ENCODE data around the gene NOTCH1.

DNA sequence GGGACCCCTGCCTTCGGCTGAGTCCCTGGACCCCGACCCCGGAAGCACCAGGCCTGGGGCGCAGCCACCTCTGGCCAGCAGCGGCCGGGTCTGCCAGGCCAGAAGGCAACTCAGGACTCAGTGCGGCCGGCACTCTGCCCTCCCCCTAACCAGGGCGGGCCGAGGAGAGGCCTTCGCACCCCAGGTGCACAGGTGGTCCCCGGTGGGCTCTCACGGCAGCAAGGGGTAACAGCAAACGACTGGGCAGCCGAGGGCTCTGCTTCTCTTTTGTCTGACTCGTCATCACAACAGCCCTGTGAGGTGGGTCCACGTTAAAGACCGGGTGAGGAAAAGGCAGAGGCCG, 20.7 kb upstream of the NOTCH1 start:
- TF ChIP-seq CTCF (IDR thresholded peaks at IDR 0.05; ENCODE audit: insufficient read depth, low read length, poor library complexity, severe bottlenecking) (no peak), EZH2phosphoT487 (conservative IDR thresholded peaks at IDR 0.05; ENCODE audit: low read length) (no peak)
